HCT116 (cell line): Measurements from ENCODE around the gene CNTNAP5. TPM values are rescaled to one million over a fixed set of nuclear protein-coding genes. Genes with fewer than 3 reads are reported as not detected.

Experiments used
- ATAC-seq: fragments of 200-7000 bp; cut with Tn5 transposase; 2 replicates; pipeline ENCODE4 v1.9.1; 2020; ENCODE audit warnings: mild to moderate bottlenecking, moderate library complexity
- BruUV-seq: library from RNA; stranded (reverse); fragments of 400-500 nt; replicated peaks from 2 replicates; lab custom pipeline; 2021; lab: Mats Ljungman, UMichigan
- CTCF ChIA-PET: fragments of 300-600 bp; sonication (Branson Sonifier 250); formaldehyde crosslinking; loops from one replicate; lab custom pipeline; 2021; ENCODE audit warnings: antibody characterized with exemption; lab: Charles Lee
- POLR2A ChIA-PET: fragments of 300-600, 350-600 bp; sonication (Branson Sonifier 250); formaldehyde crosslinking; loops from one replicate; lab custom pipeline; 2021; ENCODE audit warnings: antibody characterized with exemption; lab: Charles Lee
- RAD21 ChIA-PET, 2 experiments: fragments of 300-600 bp; sonication (Branson Sonifier 250); formaldehyde crosslinking; loops; one replicate each; lab custom pipeline; 2023; ENCODE audit warnings: low total read pairs in 2 of 2; ENCODE audit not compliant: uncharacterized antibody in 2 of 2, unreplicated experiment in 2 of 2, low non-redundant PET in 1 of 2; lab: Charles Lee
- DNase-seq: peaks from one replicate; pipeline ENCODE4 v3.0.0-alpha.2; 2010; ENCODE audit warnings: low read depth, low spot score
- H2AFZ ChIP-seq: fragments of 200-600 bp; shearing (Covaris generic), sonication (generic); 2 replicates; pipeline ENCODE4 v1.6.1; 2017; ENCODE audit warnings: low read depth, mixed run types, mixed read lengths, antibody characterized with exemption, low read length; ENCODE audit not compliant: poor library complexity, severe bottlenecking
- H3K27ac ChIP-seq: 2 replicates; pipeline ENCODE4 v1.5.1; 2012; ENCODE audit warnings: low read depth, low read length
- H3K27me3 ChIP-seq: fragments of 200-600 bp; sonication (generic); 2 replicates; pipeline ENCODE4 v1.6.1; 2016; ENCODE audit warnings: mixed run types, low read length, mixed read lengths; ENCODE audit not compliant: insufficient read depth
- H3K36me3 ChIP-seq, 2 experiments: fragments of 200-500 bp in 1 of 2; fragments of 200-600 bp in 1 of 2; sonication (Bioruptor generic) in 1 of 2; sonication (generic) in 1 of 2; 2 replicates each; pipeline versions ENCODE4 v1.5.1 to v1.6.1; 2014 to 2016; ENCODE audit warnings: low read length in 2 of 2, inconsistent platforms in 1 of 2, mixed read lengths in 1 of 2, mixed run types in 1 of 2; ENCODE audit not compliant: insufficient read depth in 2 of 2, control insufficient read depth in 1 of 2
- H3K4me1 ChIP-seq, 2 experiments: fragments of 200-600 bp in 1 of 2; sonication (generic) in 1 of 2; 2 replicates each; pipeline versions ENCODE4 v1.5.1 to v1.6.1; 2012 to 2017; ENCODE audit warnings: low read length in 2 of 2, inconsistent platforms in 1 of 2, mild to moderate bottlenecking in 1 of 2, mixed read lengths in 1 of 2, mixed run types in 1 of 2, moderate library complexity in 1 of 2; ENCODE audit not compliant: insufficient read depth in 2 of 2, control insufficient read depth in 1 of 2
- H3K4me2 ChIP-seq: fragments of 200-600 bp; sonication (generic); 2 replicates; pipeline ENCODE4 v1.6.1; 2017; ENCODE audit warnings: mixed run types, low read length, mixed read lengths
- H3K4me3 ChIP-seq, 2 experiments: fragments of 200-600 bp in 1 of 2; sonication (generic) in 1 of 2; replicated peaks in 1 of 2; 2 replicates each; pipeline ENCODE4 v1.5.1; 2011 to 2016; ENCODE audit warnings: low read length in 2 of 2, control low read depth in 1 of 2, low read depth in 1 of 2, mild to moderate bottlenecking in 1 of 2, mixed read lengths in 1 of 2, mixed run types in 1 of 2
- H3K79me2 ChIP-seq: fragments of 200-600 bp; sonication (generic); 2 replicates; pipeline ENCODE4 v1.6.1; 2017; ENCODE audit warnings: mild to moderate bottlenecking, mixed run types, low read length, moderate library complexity, mixed read lengths; ENCODE audit not compliant: insufficient read depth
- H3K9ac ChIP-seq: fragments of 200-600 bp; sonication (generic); 2 replicates; pipeline ENCODE4 v1.6.1; 2016; ENCODE audit warnings: low read length, mixed read lengths
- H3K9me2 ChIP-seq: fragments of 200-600 bp; sonication (generic), shearing (Covaris generic); 2 replicates; pipeline ENCODE4 v1.6.1; 2017; ENCODE audit warnings: mixed run types, mild to moderate bottlenecking, moderate library complexity; ENCODE audit not compliant: insufficient read depth
- H3K9me3 ChIP-seq, 2 experiments: fragments of 200-500 bp in 1 of 2; fragments of 200-600 bp in 1 of 2; sonication (Bioruptor generic) in 1 of 2; sonication (generic) in 1 of 2; 2 replicates each; pipeline ENCODE4 v1.6.1; 2014 to 2017; ENCODE audit warnings: low read length in 2 of 2, mixed read lengths in 2 of 2, inconsistent platforms in 1 of 2, low read depth in 1 of 2, mild to moderate bottlenecking in 1 of 2, mixed run types in 1 of 2, moderate library complexity in 1 of 2; ENCODE audit not compliant: control insufficient read depth in 1 of 2, insufficient read depth in 1 of 2
- H4K20me1 ChIP-seq: fragments of 200-600 bp; sonication (generic), shearing (Covaris generic); 2 replicates; pipeline ENCODE4 v1.6.1; 2017; ENCODE audit warnings: mixed run types, mild to moderate bottlenecking, moderate library complexity; ENCODE audit not compliant: insufficient read depth
- CBX3 ChIP-seq: IDR thresholded peaks from 2 replicates; pipeline ENCODE4 v1.6.1; 2012; ENCODE audit warnings: low read depth
- CEBPB ChIP-seq: IDR thresholded peaks from 2 replicates; pipeline ENCODE4 v1.6.1; 2012; ENCODE audit warnings: low read depth
- EGR1 ChIP-seq: IDR thresholded peaks from 2 replicates; pipeline ENCODE4 v1.6.1; 2012; ENCODE audit warnings: low read depth
- ELF1 ChIP-seq: IDR thresholded peaks from 2 replicates; pipeline ENCODE4 v1.6.1; 2012; ENCODE audit warnings: low read depth, borderline replicate concordance
- EZH2 ChIP-seq: fragments of 200-600 bp; sonication (generic); IDR thresholded peaks from 2 replicates; pipeline ENCODE4 v1.6.1; 2017; ENCODE audit warnings: antibody characterized with exemption, mixed run types
- EZH2phosphoT487 ChIP-seq: fragments of 200-600 bp; IDR thresholded peaks from 2 replicates; pipeline ENCODE4 v1.6.1; 2018; ENCODE audit warnings: antibody characterized with exemption, borderline replicate concordance
- JUND ChIP-seq: IDR thresholded peaks from 2 replicates; pipeline ENCODE4 v1.6.1; 2012
- POLR2A ChIP-seq: IDR thresholded peaks from 2 replicates; pipeline ENCODE4 v1.7.0; 2011; ENCODE audit warnings: borderline replicate concordance; ENCODE audit not compliant: insufficient read depth, insufficient read length; ENCODE audit errors: extremely low read depth
- POLR2AphosphoS5 ChIP-seq: IDR thresholded peaks from 2 replicates; pipeline ENCODE4 v1.6.1; 2011; ENCODE audit warnings: mild to moderate bottlenecking, low read depth, low read length, moderate library complexity
- RAD21 ChIP-seq: IDR thresholded peaks from 2 replicates; pipeline ENCODE4 v1.6.1; 2012; ENCODE audit warnings: low read depth, mild to moderate bottlenecking
- REST ChIP-seq: IDR thresholded peaks from 2 replicates; pipeline ENCODE4 v1.6.1; 2012; ENCODE audit warnings: low read depth
- SIN3A ChIP-seq: IDR thresholded peaks from 2 replicates; pipeline ENCODE4 v1.6.1; 2012; ENCODE audit warnings: low read depth
- SRF ChIP-seq: IDR thresholded peaks from 2 replicates; pipeline ENCODE4 v1.6.1; 2012; ENCODE audit warnings: low read depth
- TCF7L2 ChIP-seq: IDR thresholded peaks from 2 replicates; pipeline ENCODE4 v1.7.0; 2011; ENCODE audit warnings: borderline replicate concordance, inconsistent platforms; ENCODE audit not compliant: insufficient read depth, insufficient read length; ENCODE audit errors: extremely low read depth
- ZBTB33 ChIP-seq: IDR thresholded peaks from 2 replicates; pipeline ENCODE4 v1.6.1; 2011; ENCODE audit warnings: mild to moderate bottlenecking, low read length, moderate library complexity; ENCODE audit not compliant: insufficient replicate concordance; ENCODE audit errors: extremely low read depth
- ZNF274 ChIP-seq: fragments of 200-500 bp; sonication (Bioruptor generic); IDR thresholded peaks from 2 replicates; pipeline ENCODE4 v1.6.1; 2014; ENCODE audit warnings: mild to moderate bottlenecking, low read depth, low read length, inconsistent platforms
- intact Hi-C: fragments of 100-400 bp; cut with micrococcal nuclease; formaldehyde crosslinking; loops from 2 replicates; pipeline ENCODE4 v1.10.0; 2022
- total RNA-seq: library from RNA; stranded (reverse); gene quantifications from one replicate; pipeline ENCODE4 v1.2.1, GENCODE V29; 2021; ENCODE audit not compliant: unreplicated experiment
- TF ChIP-seq, protein P1 (sequence below): IDR thresholded peaks from 2 replicates; pipeline ENCODE4 v1.6.1; 2012
- TF ChIP-seq, protein P2 (sequence below), 3 experiments: fragments of 200-600 bp in 1 of 3; sonication (generic) in 1 of 3; IDR thresholded peaks in 2 of 3; conservative IDR thresholded peaks in 1 of 3; 2 replicates each; pipeline ENCODE4 v1.5.1; 2012 to 2017; ENCODE audit warnings: low read depth in 2 of 3, low read length in 2 of 3, antibody characterized with exemption in 1 of 3, borderline replicate concordance in 1 of 3, control low read depth in 1 of 3, mild to moderate bottlenecking in 1 of 3, mixed read lengths in 1 of 3, mixed run types in 1 of 3, moderate library complexity in 1 of 3; ENCODE audit not compliant: insufficient read depth in 1 of 3

The CNTNAP5 gene
- total RNA-seq, 1 experiment from 2014 or later, result not detected

DNA sequence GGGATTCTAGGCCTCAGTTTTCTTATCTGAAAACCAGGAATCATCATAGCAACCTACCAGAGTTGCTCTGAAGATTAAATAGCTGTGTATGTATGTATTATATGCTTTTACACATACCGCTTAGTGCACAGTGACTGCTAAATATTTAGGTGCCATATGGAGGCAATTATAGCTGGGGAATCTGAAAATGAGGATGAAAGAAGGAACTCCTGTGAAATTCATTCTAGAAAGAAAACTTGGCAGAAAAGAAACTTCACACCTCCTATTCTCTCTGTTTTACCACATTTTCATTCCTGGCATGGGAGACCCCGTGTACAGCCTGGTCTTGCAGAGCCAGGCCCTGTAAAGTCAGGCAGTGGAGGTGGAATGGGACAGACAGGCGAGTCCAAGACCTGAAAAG lies 862.4 kb downstream of the CNTNAP5 start:
- ChIA-PET RAD21 (no interaction called here), CTCF (no interaction called here)
- ATAC-seq, result no peak

More for the DNA sequence above, 862.4 kb downstream of the CNTNAP5 start:
- H3K4me2 ChIP-seq, result no peak overlapping the region
- TF ChIP-seq POLR2AphosphoS5 (no peak), ELF1 (no peak), ZNF274 (no peak), POLR2A (no peak), CEBPB (no peak), SIN3A (no peak), RAD21 (no peak), TCF7L2 (no peak), SRF (no peak), ZBTB33 (no peak), CBX3 (no peak), EZH2 (no peak), JUND (no peak), EGR1 (no peak), REST (no peak), EZH2phosphoT487 (no peak)
- TF ChIP-seq, protein P1, sequence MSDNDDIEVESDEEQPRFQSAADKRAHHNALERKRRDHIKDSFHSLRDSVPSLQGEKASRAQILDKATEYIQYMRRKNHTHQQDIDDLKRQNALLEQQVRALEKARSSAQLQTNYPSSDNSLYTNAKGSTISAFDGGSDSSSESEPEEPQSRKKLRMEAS, result no peak
- TF ChIP-seq, protein P2, sequence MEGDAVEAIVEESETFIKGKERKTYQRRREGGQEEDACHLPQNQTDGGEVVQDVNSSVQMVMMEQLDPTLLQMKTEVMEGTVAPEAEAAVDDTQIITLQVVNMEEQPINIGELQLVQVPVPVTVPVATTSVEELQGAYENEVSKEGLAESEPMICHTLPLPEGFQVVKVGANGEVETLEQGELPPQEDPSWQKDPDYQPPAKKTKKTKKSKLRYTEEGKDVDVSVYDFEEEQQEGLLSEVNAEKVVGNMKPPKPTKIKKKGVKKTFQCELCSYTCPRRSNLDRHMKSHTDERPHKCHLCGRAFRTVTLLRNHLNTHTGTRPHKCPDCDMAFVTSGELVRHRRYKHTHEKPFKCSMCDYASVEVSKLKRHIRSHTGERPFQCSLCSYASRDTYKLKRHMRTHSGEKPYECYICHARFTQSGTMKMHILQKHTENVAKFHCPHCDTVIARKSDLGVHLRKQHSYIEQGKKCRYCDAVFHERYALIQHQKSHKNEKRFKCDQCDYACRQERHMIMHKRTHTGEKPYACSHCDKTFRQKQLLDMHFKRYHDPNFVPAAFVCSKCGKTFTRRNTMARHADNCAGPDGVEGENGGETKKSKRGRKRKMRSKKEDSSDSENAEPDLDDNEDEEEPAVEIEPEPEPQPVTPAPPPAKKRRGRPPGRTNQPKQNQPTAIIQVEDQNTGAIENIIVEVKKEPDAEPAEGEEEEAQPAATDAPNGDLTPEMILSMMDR (IDR thresholded peaks at IDR 0.05 in 2 of 3, conservative IDR thresholded peaks at IDR 0.05 in 1 of 3; ENCODE audit: borderline replicate concordance in 1 of 3, insufficient read depth in 1 of 3, low read depth in 2 of 3, low read length in 2 of 3), result no peak
- no peak overlapping the region for H3K27ac ChIP-seq
- no peak overlapping the region for H3K9ac ChIP-seq
- no peaks in the 10 kb centered on the region for H3K79me2 ChIP-seq
- POLR2A ChIA-PET, result no interaction called here
- DNase-seq, result no peak
- no peak overlapping the region for H2AFZ ChIP-seq
- no TSS peak for BruUV-seq
- H4K20me1 ChIP-seq, result no peaks in the 10 kb centered on the region
- intact Hi-C loops, result no loop called here
- peaks cover 16 to 19% of the 10 kb centered on the region in 2 experiments; a peak in 3 of 4 replicates for H3K9me3 ChIP-seq
- no peaks in the 10 kb centered on the region for H3K27me3 ChIP-seq
- H3K4me3 ChIP-seq, result no peak overlapping the region
- H3K36me3 ChIP-seq, result no peaks in the 10 kb centered on the region
- no peaks in the 10 kb centered on the region for H3K9me2 ChIP-seq
- H3K4me1 ChIP-seq, result no peaks in the 10 kb centered on the region
